Measurements from ENCODE around the gene IFT25.
"Not testable (repeated sequence)": the region's sequence is repeated elsewhere in the genome, so short reads cannot be mapped to it uniquely, and the experiment has no call there.

The IFT25 gene

GRCh38 chr1:53881853-53882252, 63.6 kb downstream of the IFT25 start:
- DNase-seq = not testable (repeated sequence)

GRCh38 chr1:53878492-53879105, 66.9 kb downstream of the IFT25 start:
- DNase-seq = peak; percentile 18 to 73 (median 39)

GRCh38 chr1:53875150-53875549, 70.3 kb downstream of the IFT25 start:
- DNase-seq = not testable (repeated sequence)

- DNase-seq = no peak
These were observed 73.6 kb downstream of the IFT25 start for GRCh38 chr1:53871773-53872484.
